Measurements from ENCODE around the gene DAD1.

The DAD1 gene

GRCh38 chr14:22533739-22534359 is 55.2 kb downstream of the DAD1 start:
- no peak for DNase-seq

- DNase-seq = no peak
Observed at GRCh38 chr14:22533057-22533704, 55.8 kb downstream of the DAD1 start.

DNA sequence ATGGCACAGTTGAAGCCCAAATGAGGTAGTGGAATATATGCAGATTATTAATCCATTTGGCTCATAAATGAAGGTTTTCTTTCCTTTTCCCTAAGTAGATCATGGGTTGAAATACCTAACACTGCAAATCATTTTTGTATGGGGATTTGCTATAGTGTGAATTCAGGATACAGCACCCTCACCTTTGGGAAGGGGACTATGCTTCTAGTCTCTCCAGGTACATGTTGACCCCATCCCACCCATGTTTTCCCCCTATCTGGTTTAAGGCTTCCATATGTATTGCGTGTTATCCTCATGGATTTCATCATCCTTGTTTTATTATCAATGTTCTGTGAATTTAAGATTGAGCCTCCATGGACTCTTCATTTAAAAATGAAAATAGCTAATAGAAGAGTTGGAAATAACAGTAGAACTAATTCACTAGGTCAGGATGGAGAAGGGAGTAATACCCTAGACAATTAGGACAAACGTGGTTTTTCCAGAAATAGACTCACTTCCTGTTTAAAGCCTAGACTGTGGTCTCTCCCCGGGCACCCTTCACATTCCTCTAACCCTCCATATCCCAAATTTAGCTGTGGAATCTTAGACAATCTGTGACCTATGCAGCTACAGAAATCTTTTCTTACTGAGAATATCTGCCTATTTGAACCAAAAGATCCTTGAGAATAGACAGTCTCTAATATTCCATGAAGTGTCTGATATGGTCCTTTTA is 56.5 kb downstream of the DAD1 start:
- DNase-seq = no peak

GRCh38 chr14:22531451-22532344 is 57.3 kb downstream of the DAD1 start:
- no peak for DNase-seq

DNA sequence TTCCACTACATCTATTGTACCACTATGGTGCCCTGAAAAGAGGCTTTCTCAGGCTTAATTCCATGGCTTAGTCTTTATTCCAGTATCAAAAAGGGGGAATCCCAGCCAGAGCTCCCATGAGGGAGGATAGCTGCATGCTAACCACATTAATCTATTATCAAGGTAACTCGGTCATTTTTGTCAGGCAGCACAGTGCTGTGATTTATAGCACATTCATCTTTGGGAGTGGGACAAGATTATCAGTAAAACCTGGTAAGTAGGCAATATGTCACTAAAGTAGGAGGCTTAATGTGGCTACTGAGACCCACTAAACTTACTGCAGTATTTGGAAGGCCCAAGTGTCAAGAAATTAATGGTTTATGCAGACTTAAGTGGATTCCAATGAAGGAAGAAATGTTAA is 58.9 kb downstream of the DAD1 start:
- DNase-seq = no peak

DNA sequence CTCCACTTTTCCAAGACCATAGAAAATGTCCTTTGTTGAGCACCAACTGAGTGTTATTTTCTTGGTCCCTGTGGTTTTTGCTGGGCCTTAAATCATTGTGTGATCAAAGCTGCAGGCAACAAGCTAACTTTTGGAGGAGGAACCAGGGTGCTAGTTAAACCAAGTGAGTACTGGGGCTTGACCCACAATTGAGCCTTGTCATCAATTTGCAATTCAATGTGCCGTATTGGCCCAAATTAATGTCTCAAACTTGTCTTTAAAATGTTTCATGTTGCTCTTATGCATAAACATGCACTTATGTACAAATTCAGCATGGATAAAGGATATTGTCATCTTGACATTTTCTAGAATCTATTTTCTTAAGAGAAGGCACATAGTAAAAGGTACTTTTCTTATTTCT is 62.3 kb downstream of the DAD1 start:
- DNase-seq = no peak

- no peak for DNase-seq
Observed at GRCh38 chr14:22526218-22526617, 62.8 kb downstream of the DAD1 start.

- no peak for DNase-seq
Observed at GRCh38 chr14:22524784-22525161, 64.3 kb downstream of the DAD1 start.

DNA sequence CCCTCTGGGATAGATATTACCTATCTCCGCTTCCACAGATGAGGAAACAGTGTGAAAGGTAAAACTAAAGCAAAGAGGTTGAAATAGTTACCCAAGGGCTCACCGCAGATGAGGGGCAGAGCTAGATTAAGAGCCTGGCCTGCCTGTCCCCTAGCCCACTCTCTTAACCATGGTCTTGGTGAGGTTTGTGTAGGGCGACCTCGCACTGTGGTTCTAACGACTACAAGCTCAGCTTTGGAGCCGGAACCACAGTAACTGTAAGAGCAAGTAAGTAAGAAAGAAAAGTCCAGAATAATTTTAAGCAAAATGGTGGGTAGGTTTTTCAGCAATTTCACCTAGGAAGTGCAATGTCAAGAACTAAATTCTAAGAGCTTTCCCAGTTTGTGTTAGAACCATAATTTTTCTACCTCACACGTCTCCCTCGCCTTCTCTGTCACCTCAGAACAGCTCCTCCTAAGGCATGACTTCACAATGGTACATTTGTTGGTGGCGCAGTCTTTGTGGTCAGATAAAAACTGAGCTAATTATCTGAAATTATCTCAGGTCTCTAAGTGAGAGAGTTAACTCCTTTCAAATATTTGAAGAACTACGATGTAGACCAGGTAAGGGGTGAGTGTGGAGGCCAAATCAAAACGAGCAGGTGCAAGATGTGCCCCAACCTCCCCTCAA is 64.8 kb downstream of the DAD1 start:
- DNase-seq = no peak

DNA sequence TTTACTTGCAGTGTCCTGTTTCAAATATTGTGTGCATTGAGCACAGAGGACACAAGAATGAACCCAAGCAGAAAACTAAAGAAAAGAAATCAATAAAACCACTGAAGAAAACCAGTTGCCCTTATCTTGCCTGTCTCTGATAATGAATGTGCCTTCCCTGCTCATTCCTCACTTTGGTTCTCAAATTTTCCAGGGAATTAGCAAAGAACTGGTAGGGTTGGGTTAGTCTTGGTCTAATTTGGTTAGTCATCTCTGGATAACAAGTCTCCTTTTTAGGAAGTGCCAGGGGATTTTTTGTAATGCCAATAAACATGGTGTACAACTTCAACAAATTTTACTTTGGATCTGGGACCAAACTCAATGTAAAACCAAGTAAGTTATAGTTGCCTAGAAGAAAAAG is 65.7 kb downstream of the DAD1 start:
- DNase-seq = no peak

- DNase-seq = no peak
Observed at GRCh38 chr14:22522466-22522957, 66.5 kb downstream of the DAD1 start.

GRCh38 chr14:22521449-22522239 is 67.4 kb downstream of the DAD1 start:
- DNase-seq = no peak

DNA sequence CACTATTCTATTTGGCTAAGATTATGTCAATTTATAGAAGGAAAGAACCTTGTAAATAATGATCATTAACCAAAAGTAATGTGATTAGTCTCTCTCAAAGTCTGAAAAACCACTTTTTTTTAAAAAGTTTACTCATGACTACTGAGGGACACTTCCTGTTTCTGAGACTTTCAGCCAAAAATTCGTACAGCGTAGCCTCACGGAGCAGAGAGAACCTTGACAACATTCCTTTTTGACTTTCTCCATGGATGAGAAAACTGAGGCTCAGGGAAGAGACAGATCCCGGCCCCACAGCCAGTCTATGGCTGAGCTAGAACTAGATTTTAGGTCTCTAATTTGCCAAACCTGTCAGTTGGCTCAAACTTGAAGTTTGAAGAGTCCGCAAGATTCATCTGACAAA is 68.2 kb downstream of the DAD1 start:
- no peak for DNase-seq

GRCh38 chr14:22519877-22520685 is 68.9 kb downstream of the DAD1 start:
- DNase-seq = no peak

DNA sequence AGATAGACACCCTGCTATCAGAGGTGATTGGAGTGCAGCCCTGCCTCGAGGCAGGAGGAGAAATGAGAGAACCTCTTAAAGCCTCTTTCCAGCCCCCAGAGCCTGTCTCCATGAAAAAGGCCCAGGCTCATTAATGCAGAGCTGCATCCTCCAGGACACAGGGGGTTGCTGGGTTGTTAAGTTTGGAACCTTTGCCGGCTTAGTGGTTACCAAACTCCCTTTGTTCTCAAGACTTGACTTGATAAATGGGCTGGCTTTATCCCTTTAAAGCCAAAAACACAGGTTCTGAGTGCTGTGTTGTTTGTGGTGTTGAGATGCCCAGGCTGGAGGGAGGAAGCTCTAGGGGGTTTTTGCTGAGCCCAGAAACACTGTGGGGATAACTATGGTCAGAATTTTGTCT is 71.0 kb downstream of the DAD1 start:
- no peak for DNase-seq

GRCh38 chr14:22517117-22517720 is 71.8 kb downstream of the DAD1 start:
- no peak for DNase-seq

- no peak for DNase-seq
Observed at GRCh38 chr14:22515929-22516328, 73.1 kb downstream of the DAD1 start.
